HCT116 (cell line): Measurements from ENCODE around the gene CCND2. TPM values are rescaled to one million over a fixed set of nuclear protein-coding genes. Genes with fewer than 3 reads are reported as not detected.
"Not testable (repeated sequence)": the region's sequence is repeated elsewhere in the genome, so short reads cannot be mapped to it uniquely, and the experiment has no call there.

ENCODE experiments used
- ATAC-seq: fragments of 200-7000 bp; cut with Tn5 transposase; 2 replicates; pipeline ENCODE4 v1.9.1; 2020; ENCODE audit warnings: mild to moderate bottlenecking, moderate library complexity
- BruUV-seq: library from RNA; stranded (reverse); fragments of 400-500 nt; replicated peaks from 2 replicates; lab custom pipeline; 2021; lab: Mats Ljungman, UMichigan
- CTCF ChIA-PET: fragments of 300-600 bp; sonication (Branson Sonifier 250); formaldehyde crosslinking; loops from one replicate; lab custom pipeline; 2021; ENCODE audit warnings: antibody characterized with exemption; lab: Charles Lee
- POLR2A ChIA-PET: fragments of 300-600, 350-600 bp; sonication (Branson Sonifier 250); formaldehyde crosslinking; loops from one replicate; lab custom pipeline; 2021; ENCODE audit warnings: antibody characterized with exemption; lab: Charles Lee
- RAD21 ChIA-PET, 2 experiments: fragments of 300-600 bp; sonication (Branson Sonifier 250); formaldehyde crosslinking; loops; one replicate each; lab custom pipeline; 2023; ENCODE audit warnings: low total read pairs in 2 of 2; ENCODE audit not compliant: uncharacterized antibody in 2 of 2, unreplicated experiment in 2 of 2, low non-redundant PET in 1 of 2; lab: Charles Lee
- DNase-seq: peaks from one replicate; pipeline ENCODE4 v3.0.0-alpha.2; 2010; ENCODE audit warnings: low read depth, low spot score
- H2AFZ ChIP-seq: fragments of 200-600 bp; shearing (Covaris generic), sonication (generic); 2 replicates; pipeline ENCODE4 v1.6.1; 2017; ENCODE audit warnings: low read depth, mixed run types, mixed read lengths, antibody characterized with exemption, low read length; ENCODE audit not compliant: poor library complexity, severe bottlenecking
- H3K27ac ChIP-seq: 2 replicates; pipeline ENCODE4 v1.5.1; 2012; ENCODE audit warnings: low read depth, low read length
- H3K27me3 ChIP-seq: fragments of 200-600 bp; sonication (generic); 2 replicates; pipeline ENCODE4 v1.6.1; 2016; ENCODE audit warnings: mixed run types, low read length, mixed read lengths; ENCODE audit not compliant: insufficient read depth
- H3K36me3 ChIP-seq, 2 experiments: fragments of 200-500 bp in 1 of 2; fragments of 200-600 bp in 1 of 2; sonication (Bioruptor generic) in 1 of 2; sonication (generic) in 1 of 2; 2 replicates each; pipeline versions ENCODE4 v1.5.1 to v1.6.1; 2014 to 2016; ENCODE audit warnings: low read length in 2 of 2, inconsistent platforms in 1 of 2, mixed read lengths in 1 of 2, mixed run types in 1 of 2; ENCODE audit not compliant: insufficient read depth in 2 of 2, control insufficient read depth in 1 of 2
- H3K4me1 ChIP-seq, 2 experiments: fragments of 200-600 bp in 1 of 2; sonication (generic) in 1 of 2; 2 replicates each; pipeline versions ENCODE4 v1.5.1 to v1.6.1; 2012 to 2017; ENCODE audit warnings: low read length in 2 of 2, inconsistent platforms in 1 of 2, mild to moderate bottlenecking in 1 of 2, mixed read lengths in 1 of 2, mixed run types in 1 of 2, moderate library complexity in 1 of 2; ENCODE audit not compliant: insufficient read depth in 2 of 2, control insufficient read depth in 1 of 2
- H3K4me2 ChIP-seq: fragments of 200-600 bp; sonication (generic); 2 replicates; pipeline ENCODE4 v1.6.1; 2017; ENCODE audit warnings: mixed run types, low read length, mixed read lengths
- H3K4me3 ChIP-seq, 2 experiments: fragments of 200-600 bp in 1 of 2; sonication (generic) in 1 of 2; replicated peaks in 1 of 2; 2 replicates each; pipeline ENCODE4 v1.5.1; 2011 to 2016; ENCODE audit warnings: low read length in 2 of 2, control low read depth in 1 of 2, low read depth in 1 of 2, mild to moderate bottlenecking in 1 of 2, mixed read lengths in 1 of 2, mixed run types in 1 of 2
- H3K79me2 ChIP-seq: fragments of 200-600 bp; sonication (generic); 2 replicates; pipeline ENCODE4 v1.6.1; 2017; ENCODE audit warnings: mild to moderate bottlenecking, mixed run types, low read length, moderate library complexity, mixed read lengths; ENCODE audit not compliant: insufficient read depth
- H3K9ac ChIP-seq: fragments of 200-600 bp; sonication (generic); 2 replicates; pipeline ENCODE4 v1.6.1; 2016; ENCODE audit warnings: low read length, mixed read lengths
- H3K9me2 ChIP-seq: fragments of 200-600 bp; sonication (generic), shearing (Covaris generic); 2 replicates; pipeline ENCODE4 v1.6.1; 2017; ENCODE audit warnings: mixed run types, mild to moderate bottlenecking, moderate library complexity; ENCODE audit not compliant: insufficient read depth
- H3K9me3 ChIP-seq, 2 experiments: fragments of 200-500 bp in 1 of 2; fragments of 200-600 bp in 1 of 2; sonication (Bioruptor generic) in 1 of 2; sonication (generic) in 1 of 2; 2 replicates each; pipeline ENCODE4 v1.6.1; 2014 to 2017; ENCODE audit warnings: low read length in 2 of 2, mixed read lengths in 2 of 2, inconsistent platforms in 1 of 2, low read depth in 1 of 2, mild to moderate bottlenecking in 1 of 2, mixed run types in 1 of 2, moderate library complexity in 1 of 2; ENCODE audit not compliant: control insufficient read depth in 1 of 2, insufficient read depth in 1 of 2
- H4K20me1 ChIP-seq: fragments of 200-600 bp; sonication (generic), shearing (Covaris generic); 2 replicates; pipeline ENCODE4 v1.6.1; 2017; ENCODE audit warnings: mixed run types, mild to moderate bottlenecking, moderate library complexity; ENCODE audit not compliant: insufficient read depth
- CEBPB ChIP-seq: IDR thresholded peaks from 2 replicates; pipeline ENCODE4 v1.6.1; 2012; ENCODE audit warnings: low read depth
- CTCF ChIP-seq, 3 experiments: fragments of 200-600 bp in 1 of 3; sonication (generic) in 1 of 3; IDR thresholded peaks in 2 of 3; conservative IDR thresholded peaks in 1 of 3; 2 replicates each; pipeline ENCODE4 v1.5.1; 2012 to 2017; ENCODE audit warnings: low read depth in 2 of 3, low read length in 2 of 3, antibody characterized with exemption in 1 of 3, borderline replicate concordance in 1 of 3, control low read depth in 1 of 3, mild to moderate bottlenecking in 1 of 3, mixed read lengths in 1 of 3, mixed run types in 1 of 3, moderate library complexity in 1 of 3; ENCODE audit not compliant: insufficient read depth in 1 of 3
- EZH2phosphoT487 ChIP-seq: fragments of 200-600 bp; IDR thresholded peaks from 2 replicates; pipeline ENCODE4 v1.6.1; 2018; ENCODE audit warnings: antibody characterized with exemption, borderline replicate concordance
- FOSL1 ChIP-seq: IDR thresholded peaks from 2 replicates; pipeline ENCODE4 v1.6.1; 2012; ENCODE audit warnings: low read depth
- POLR2AphosphoS5 ChIP-seq: IDR thresholded peaks from 2 replicates; pipeline ENCODE4 v1.6.1; 2011; ENCODE audit warnings: mild to moderate bottlenecking, low read depth, low read length, moderate library complexity
- SIN3A ChIP-seq: IDR thresholded peaks from 2 replicates; pipeline ENCODE4 v1.6.1; 2012; ENCODE audit warnings: low read depth
- SRF ChIP-seq: IDR thresholded peaks from 2 replicates; pipeline ENCODE4 v1.6.1; 2012; ENCODE audit warnings: low read depth
- YY1 ChIP-seq: IDR thresholded peaks from 2 replicates; pipeline ENCODE4 v1.6.1; 2011; ENCODE audit warnings: low read length, low read depth, moderate library complexity, mild to moderate bottlenecking; ENCODE audit not compliant: insufficient replicate concordance; ENCODE audit errors: extremely low read depth
- ZFX ChIP-seq: fragments of 450-650 bp; IDR thresholded peaks from 2 replicates; pipeline ENCODE4 v1.6.1; 2017
- intact Hi-C: fragments of 100-400 bp; cut with micrococcal nuclease; formaldehyde crosslinking; loops from 2 replicates; pipeline ENCODE4 v1.10.0; 2022
- total RNA-seq: library from RNA; stranded (reverse); gene quantifications from one replicate; pipeline ENCODE4 v1.2.1, GENCODE V29; 2021; ENCODE audit not compliant: unreplicated experiment

CCND2 gene
- total RNA-seq, 1 experiment from 2014 or later, result 1.1 TPM

GRCh38 chr12:4243091-4243490 is 30.5 kb upstream of the CCND2 start (continued):
- no peak for TF ChIP-seq CTCF (IDR thresholded peaks at IDR 0.05 in 2 of 3, conservative IDR thresholded peaks at IDR 0.05 in 1 of 3; ENCODE audit: borderline replicate concordance in 1 of 3, insufficient read depth in 1 of 3, low read depth in 2 of 3, low read length in 2 of 3)
- TF ChIP-seq FOSL1, result no peak
- no peak for TF ChIP-seq CEBPB

GRCh38 chr12:4243491-4244100 is 30.0 kb upstream of the CCND2 start:
- intact Hi-C loops, H3K9me2 ChIP-seq, H3K9ac ChIP-seq, H3K79me2 ChIP-seq, H3K36me3 ChIP-seq, H3K27ac ChIP-seq, BruUV-seq, H2AFZ ChIP-seq, CTCF ChIA-PET, ATAC-seq, H4K20me1 ChIP-seq, POLR2A ChIA-PET, H3K9me3 ChIP-seq, H3K4me2 ChIP-seq, DNase-seq, H3K4me1 ChIP-seq, H3K4me3 ChIP-seq, RAD21 ChIA-PET: not testable (repeated sequence)
- peaks cover 35% of the 10 kb centered on the region for H3K27me3 ChIP-seq

GRCh38 chr12:4244868-4245267 is 28.7 kb upstream of the CCND2 start:
- POLR2A ChIA-PET, result no interaction called here
- Histone ChIP-seq H3K4me3 (no peak overlapping the region), H3K4me1 (no peaks in the 10 kb centered on the region), H2AFZ (no peak overlapping the region), H3K27ac (no peak overlapping the region), H4K20me1 (no peaks in the 10 kb centered on the region), H3K36me3 (no peaks in the 10 kb centered on the region), H3K4me2 (no peak overlapping the region), H3K27me3 (peaks cover 41% of the 10 kb centered on the region), H3K9me3 (no peaks in the 10 kb centered on the region), H3K9ac (no peak overlapping the region), H3K79me2 (no peaks in the 10 kb centered on the region), H3K9me2 (no peaks in the 10 kb centered on the region)
- ATAC-seq (no peak), DNase-seq (no peak)
- no peak for TF ChIP-seq YY1
- no peak for TF ChIP-seq ZFX
- no peak for TF ChIP-seq SIN3A
- TF ChIP-seq POLR2AphosphoS5, result no peak
- no peak for TF ChIP-seq EZH2phosphoT487
- no peak for TF ChIP-seq SRF
- CTCF ChIA-PET, result no interaction called here
- BruUV-seq, result no TSS peak
- intact Hi-C loops, result no loop called here
- RAD21 ChIA-PET, result no interaction called here
